ENCODE results near the gene TXNDC9. TPM values are rescaled to one million over a fixed set of nuclear protein-coding genes. Genes with fewer than 3 reads are reported as not detected.
"Not testable (repeated sequence)": the region's sequence is repeated elsewhere in the genome, so short reads cannot be mapped to it uniquely, and the experiment has no call there.

Gene TXNDC9
- total RNA-seq, 2 donors from 2014 or later = 25.9 to 29.9 TPM

DNA sequence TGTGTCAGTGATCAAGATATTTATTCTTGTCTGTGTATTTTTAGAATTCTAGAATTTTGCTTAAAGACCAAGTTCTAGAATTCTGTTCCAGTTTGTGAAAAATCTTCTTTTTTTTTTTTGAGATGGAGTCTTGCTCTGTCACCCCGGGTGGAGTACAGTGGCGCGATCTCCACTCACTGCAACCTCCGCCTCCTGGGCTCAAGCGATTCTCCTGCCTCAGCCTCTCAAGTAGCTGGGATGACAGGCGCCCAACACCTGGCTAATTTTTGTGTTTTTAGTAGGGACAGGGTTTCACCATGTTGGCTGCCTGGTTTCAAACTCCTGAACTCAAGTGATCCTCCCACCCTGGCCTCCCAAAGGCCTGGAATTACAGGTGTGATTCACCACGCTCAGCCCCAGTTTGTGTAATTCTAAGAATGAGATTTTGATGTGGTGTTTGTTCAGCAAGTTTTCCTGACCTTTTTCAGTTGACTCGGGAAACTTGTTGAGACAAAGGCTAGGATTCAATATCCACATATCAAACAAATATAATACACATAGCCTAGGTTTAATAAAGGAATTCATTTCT is 4.6 kb upstream of the TXNDC9 start:
- Mint-ChIP-seq H3K36me3 (peaks cover 3 to 4% of the 10 kb centered on the region in 2 donors), H3K9me3 (no peaks in the 10 kb centered on the region), H3K27ac (no peak overlapping the region)
- DNase-seq (ENCODE audit: low spot score in 2 of 2) = no peak
- ATAC-seq = no peak

DNA sequence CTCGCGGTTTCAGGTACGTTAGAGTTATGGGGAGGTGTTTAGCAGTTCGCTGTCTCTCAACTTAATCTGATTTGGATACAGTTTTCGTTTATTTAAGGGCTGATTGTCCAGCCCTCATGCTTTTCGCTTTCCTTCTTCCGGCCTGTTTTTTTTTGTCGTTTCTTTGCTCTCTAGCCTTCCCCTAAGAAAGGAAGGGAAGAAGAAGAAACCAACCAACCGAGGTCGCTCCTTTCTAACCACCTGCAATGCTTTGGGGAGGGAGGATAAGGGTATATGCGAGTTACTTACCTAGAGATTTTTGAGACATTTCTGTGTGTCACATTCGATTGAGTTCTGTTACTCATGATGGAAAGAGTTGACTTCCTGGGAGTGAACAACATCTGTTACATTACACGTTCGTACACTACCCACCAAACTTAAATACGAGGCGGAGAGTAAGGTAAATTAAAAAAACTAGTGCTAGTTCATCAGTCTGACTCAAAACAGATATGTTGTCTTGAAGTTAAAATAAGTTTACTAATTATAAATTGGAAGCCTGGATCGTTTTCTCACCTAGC is 2.0 kb upstream of the TXNDC9 start:
- peaks cover 10% of the 10 kb centered on the region in 2 donors for H3K36me3 Mint-ChIP-seq
- peak in 1 of 2 donors; percentile 2 for ATAC-seq
- H3K9me3 Mint-ChIP-seq = no peaks in the 10 kb centered on the region
- no peak overlapping the region for H3K27ac Mint-ChIP-seq
- DNase-seq (ENCODE audit: low spot score in 2 of 2) = peak in 1 of 2 donors; percentile 26

DNA sequence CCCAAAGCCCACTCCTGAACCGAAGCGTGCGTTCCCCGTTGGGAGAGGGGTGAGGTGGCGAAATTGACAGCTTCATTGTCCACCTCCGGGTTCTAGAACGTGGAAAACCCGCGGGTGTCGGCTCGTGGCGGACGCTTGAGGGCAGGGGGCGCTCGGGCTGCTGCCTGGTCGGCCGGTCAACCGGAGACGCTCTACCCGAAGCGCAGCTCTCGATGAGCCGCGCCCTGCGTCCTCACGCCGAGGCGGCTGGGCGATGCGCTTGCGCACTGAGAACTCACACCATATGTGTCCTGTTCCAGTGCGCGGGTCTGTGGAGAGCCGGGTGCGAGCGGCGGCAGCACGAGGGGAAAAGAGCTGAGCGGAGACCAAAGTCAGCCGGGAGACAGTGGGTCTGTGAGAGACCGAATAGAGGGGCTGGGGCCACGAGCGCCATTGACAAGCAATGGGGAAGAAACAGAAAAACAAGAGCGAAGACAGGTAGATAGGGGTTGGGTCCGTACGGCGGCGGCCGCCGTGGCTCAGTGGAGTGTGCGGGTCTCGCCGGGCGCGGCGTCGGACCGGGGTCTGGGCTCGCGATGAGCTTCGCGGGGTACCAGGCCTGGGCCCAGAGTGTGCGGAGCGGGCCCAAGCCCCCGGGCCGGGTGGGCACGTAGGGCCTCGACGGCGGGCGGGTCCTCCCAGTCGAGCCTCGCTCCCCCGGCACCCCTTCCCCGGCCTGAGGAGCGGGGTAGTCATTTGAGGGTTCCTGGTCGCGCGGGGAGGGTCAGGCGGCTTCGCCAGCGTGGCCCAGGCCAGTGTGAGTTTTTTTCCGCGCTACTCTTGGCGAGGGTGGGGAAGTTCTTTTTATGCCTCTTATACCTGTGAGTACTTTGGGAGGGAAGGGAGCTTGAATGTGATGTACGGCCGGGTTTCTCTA is 1.2 kb upstream of the TXNDC9 start, which contains the start of gene EIF5B:
Gene EIF5B (plus strand): TSS at position 277 of the 916 bp plus-strand sequence. CDS start 166 bp downstream, at position 443.
- Mint-ChIP-seq H3K27ac (no peak within 1 kb of the TSS), H3K36me3 (peaks cover 16 to 17% of the 10 kb centered on the region in 2 donors), H3K9me3 (no peaks in the 10 kb centered on the region)
- peak; percentile 90 for DNase-seq (ENCODE audit: low spot score in 2 of 2)
- ATAC-seq = peak; percentile 71 to 81

DNA sequence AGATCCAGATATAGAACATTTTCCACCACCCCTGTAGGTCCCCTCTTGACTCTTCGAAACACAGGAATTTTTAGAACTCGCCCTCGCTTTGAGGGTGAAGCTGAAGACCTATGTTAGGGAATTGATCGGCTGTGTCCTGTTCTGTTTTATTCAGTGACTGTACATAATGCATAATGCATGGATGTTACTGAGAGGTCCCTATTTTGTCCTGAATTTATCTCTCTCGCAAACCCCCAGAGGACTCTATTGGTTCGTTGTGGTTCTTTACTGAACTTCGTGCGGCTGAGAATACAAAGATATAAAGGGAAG is 625 bp upstream of the TXNDC9 start:
- DNase-seq (ENCODE audit: low spot score in 2 of 2) (no peak), ATAC-seq (peak in 1 of 2 donors; percentile 19)
- H3K9me3 Mint-ChIP-seq = no peaks in the 10 kb centered on the region

GRCh38 chr2:99325384-99325783 is 10.7 kb downstream of the TXNDC9 start:
- ATAC-seq (no peak), DNase-seq (ENCODE audit: low spot score in 2 of 2) (no peak)
- H3K9me3 Mint-ChIP-seq = no peaks in the 10 kb centered on the region
- peaks cover under 1 to 6% of the 10 kb centered on the region in 2 donors for H3K36me3 Mint-ChIP-seq
- no peak overlapping the region for H3K27ac Mint-ChIP-seq

More for the DNA sequence above, 625 bp upstream of the TXNDC9 start:
- H3K36me3 Mint-ChIP-seq = peaks cover 20 to 23% of the 10 kb centered on the region in 2 donors
- no peak overlapping the region for H3K27ac Mint-ChIP-seq

GRCh38 chr2:99317873-99318200 is 18.3 kb downstream of the TXNDC9 start:
- ATAC-seq; H3K9me3 Mint-ChIP-seq; DNase-seq (ENCODE audit: low spot score in 2 of 2); H3K27ac Mint-ChIP-seq: not testable (repeated sequence)
- peaks cover 31 to 33% of the 10 kb centered on the region in 2 donors for H3K36me3 Mint-ChIP-seq

- DNase-seq (ENCODE audit: low spot score in 2 of 2) (no peak), ATAC-seq (no peak)
- peaks cover 4 to 5% of the 10 kb centered on the region in 2 donors for H3K9me3 Mint-ChIP-seq
- no peak overlapping the region for H3K27ac Mint-ChIP-seq
- peaks cover 31 to 33% of the 10 kb centered on the region in 2 donors for H3K36me3 Mint-ChIP-seq
Observed at GRCh38 chr2:99317161-99317872, 18.8 kb downstream of the TXNDC9 start.

DNA sequence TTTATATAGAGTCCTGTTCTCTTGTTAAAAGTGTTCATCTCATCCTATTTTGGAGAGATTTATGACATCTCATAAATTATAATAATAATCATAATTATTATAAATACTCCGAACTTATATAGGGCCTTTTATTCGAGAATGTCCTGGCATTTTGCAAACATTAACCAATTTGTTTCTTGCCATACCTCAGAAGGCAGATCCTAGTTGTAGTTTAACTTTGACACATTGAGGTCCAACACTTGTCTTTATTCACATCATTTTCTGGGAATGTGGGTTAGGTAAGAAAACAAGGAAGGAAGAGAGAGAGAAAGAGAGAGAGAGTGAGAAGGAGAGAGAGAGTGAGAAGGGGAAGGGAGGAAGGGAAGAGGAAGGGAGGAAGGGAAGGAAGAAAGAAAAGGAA is 35.0 kb downstream of the TXNDC9 start, which contains the start of gene LYG1:
Gene LYG1 (minus strand): TSS at position 101 of the 400 bp plus-strand sequence. CDS start 5,527 bp downstream, outside the sequence.
- not testable (repeated sequence) for ATAC-seq; DNase-seq (ENCODE audit: low spot score in 2 of 2); H3K9me3 Mint-ChIP-seq
- Mint-ChIP-seq H3K27ac (peak within 1 kb of the TSS in 1 of 2 donors; percentile 65), H3K36me3 (peaks cover 4 to 23% of the 10 kb centered on the region in 2 donors)

- H3K36me3 Mint-ChIP-seq = peaks cover 4 to 23% of the 10 kb centered on the region in 2 donors
- DNase-seq (ENCODE audit: low spot score in 2 of 2) = no peak
- H3K27ac Mint-ChIP-seq = no peak overlapping the region
- H3K9me3 Mint-ChIP-seq = peaks cover 0 to 7% of the 10 kb centered on the region in 2 donors
- ATAC-seq = no peak
Observed at GRCh38 chr2:99299580-99299979, 36.6 kb downstream of the TXNDC9 start.

DNA sequence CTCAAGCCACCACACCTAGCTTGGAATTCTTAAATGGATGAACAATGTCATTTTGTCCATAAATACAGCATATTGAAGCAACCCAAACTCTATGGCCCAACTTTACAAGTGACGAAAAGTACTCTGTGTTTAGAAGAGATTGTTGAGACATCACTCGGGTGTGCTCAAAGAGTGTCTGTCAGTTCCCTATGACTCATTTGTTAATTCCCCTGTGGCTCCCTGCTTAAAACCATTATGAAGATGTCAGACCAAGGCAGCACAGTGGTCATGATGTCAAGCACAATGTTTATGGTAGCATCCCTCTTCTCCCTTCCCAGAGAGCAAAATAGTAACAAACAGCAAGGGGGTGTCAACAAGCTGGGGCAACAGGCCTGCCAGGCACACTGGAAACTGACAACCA is 38.1 kb downstream of the TXNDC9 start:
- H3K27ac Mint-ChIP-seq = no peak overlapping the region
- peaks cover 4 to 23% of the 10 kb centered on the region in 2 donors for H3K36me3 Mint-ChIP-seq
- H3K9me3 Mint-ChIP-seq = peaks cover 0 to 7% of the 10 kb centered on the region in 2 donors
- DNase-seq (ENCODE audit: low spot score in 2 of 2) = no peak
- ATAC-seq = no peak

- Mint-ChIP-seq H3K36me3 (peaks cover 0 to 11% of the 10 kb centered on the region in 2 donors), H3K27ac (no peak overlapping the region), H3K9me3 (no peaks in the 10 kb centered on the region)
- no peak for DNase-seq (ENCODE audit: low spot score in 2 of 2)
- no peak for ATAC-seq
Observed at GRCh38 chr2:99285526-99285925, 50.6 kb downstream of the TXNDC9 start.

GRCh38 chr2:99279969-99280695 is 56.0 kb downstream of the TXNDC9 start:
- Mint-ChIP-seq H3K36me3 (peaks cover 0 to 26% of the 10 kb centered on the region in 2 donors), H3K9me3 (peaks cover 0 to 10% of the 10 kb centered on the region in 2 donors), H3K27ac (no peak overlapping the region)
- DNase-seq (ENCODE audit: low spot score in 2 of 2) (no peak), ATAC-seq (no peak)

DNA sequence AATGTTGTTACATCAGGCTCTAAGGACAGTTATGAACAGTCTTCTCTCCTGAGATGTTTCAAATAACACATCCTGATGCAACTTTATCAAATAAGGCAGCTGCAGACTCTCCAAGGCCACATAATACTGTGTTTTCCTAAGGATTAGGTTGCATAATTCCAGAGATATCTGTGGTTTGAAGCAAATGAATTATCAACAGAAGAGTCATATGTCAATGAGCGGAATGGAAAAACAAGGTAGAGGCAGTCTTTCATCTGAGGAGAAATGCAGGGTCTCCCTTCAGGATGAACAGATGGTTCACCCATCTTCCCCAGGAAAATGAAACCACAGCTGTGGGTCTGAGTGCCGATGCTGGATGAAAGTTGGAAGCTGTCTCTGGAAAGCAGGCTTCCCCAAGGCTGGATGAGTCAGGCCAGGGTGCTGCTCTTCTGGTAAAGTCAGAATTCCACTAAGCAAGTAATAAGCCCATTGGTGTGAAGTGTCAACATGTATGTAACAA is 57.3 kb downstream of the TXNDC9 start:
- ATAC-seq (no peak), DNase-seq (ENCODE audit: low spot score in 2 of 2) (no peak)
- Mint-ChIP-seq H3K9me3 (peaks cover 0 to 10% of the 10 kb centered on the region in 2 donors), H3K27ac (no peak overlapping the region), H3K36me3 (peaks cover 0 to 26% of the 10 kb centered on the region in 2 donors)

- H3K27ac Mint-ChIP-seq; DNase-seq (ENCODE audit: low spot score in 2 of 2); ATAC-seq: not testable (repeated sequence)
- H3K36me3 Mint-ChIP-seq = peaks cover 0 to 24% of the 10 kb centered on the region in 2 donors
- H3K9me3 Mint-ChIP-seq = peaks cover 0 to 10% of the 10 kb centered on the region in 2 donors
Observed at GRCh38 chr2:99278195-99278765, 57.9 kb downstream of the TXNDC9 start.

- ATAC-seq = no peak
- peaks cover 0 to 29% of the 10 kb centered on the region in 2 donors for H3K36me3 Mint-ChIP-seq
- no peak overlapping the region for H3K27ac Mint-ChIP-seq
Observed at GRCh38 chr2:99275882-99276281, 60.3 kb downstream of the TXNDC9 start.

More at GRCh38 chr2:99275882-99276281, 60.3 kb downstream of the TXNDC9 start:
- H3K9me3 Mint-ChIP-seq = peaks cover 5 to 10% of the 10 kb centered on the region in 2 donors
- DNase-seq (ENCODE audit: low spot score in 2 of 2) = no peak

Measured in activated naive CD4-positive, alpha-beta T cell treated with anti-CD3 and anti-CD28 coated beads, Interleukin-2, amount 50 U/mL, for 72 hours (primary cell).